HG02798 (cell line): ENCODE results near the gene CAMKK1.
"Not testable (repeated sequence)": the region's sequence is repeated elsewhere in the genome, so short reads cannot be mapped to it uniquely, and the experiment has no call there.

Experiments used
- ATAC-seq: cut with Tn5 transposase; IDR thresholded peaks from one replicate; pipeline ENCODE4 v1.9.1; 2021; ENCODE audit warnings: mild to moderate bottlenecking; ENCODE audit not compliant: unreplicated experiment, poor library complexity

Gene CAMKK1

GRCh38 chr17:3884188-3884587 is 8.7 kb downstream of the CAMKK1 start:
- ATAC-seq = no peak

GRCh38 chr17:3882276-3882675 is 10.6 kb downstream of the CAMKK1 start:
- ATAC-seq = no peak

GRCh38 chr17:3880983-3881382 is 11.9 kb downstream of the CAMKK1 start:
- no peak for ATAC-seq

- ATAC-seq = no peak
Measured at GRCh38 chr17:3879591-3880417, 13.0 kb downstream of the CAMKK1 start.

- ATAC-seq = no peak
Measured at GRCh38 chr17:3879186-3879585, 13.7 kb downstream of the CAMKK1 start.

- no peak for ATAC-seq
Measured at GRCh38 chr17:3877220-3877619, 15.6 kb downstream of the CAMKK1 start.

- ATAC-seq = no peak
Measured at GRCh38 chr17:3875317-3875716, 17.5 kb downstream of the CAMKK1 start.

- ATAC-seq = no peak
Measured at GRCh38 chr17:3873862-3874261, 19.0 kb downstream of the CAMKK1 start.

- no peak for ATAC-seq
Measured at GRCh38 chr17:3870871-3871306, 22.0 kb downstream of the CAMKK1 start.

- ATAC-seq = no peak
Measured at GRCh38 chr17:3867606-3868005, 25.2 kb downstream of the CAMKK1 start.

- no peak for ATAC-seq
Measured at GRCh38 chr17:3867106-3867505, 25.7 kb downstream of the CAMKK1 start.

- ATAC-seq = no peak
Measured at GRCh38 chr17:3866276-3866675, 26.6 kb downstream of the CAMKK1 start.

- ATAC-seq = no peak
Measured at GRCh38 chr17:3865176-3865575, 27.7 kb downstream of the CAMKK1 start.

GRCh38 chr17:3864534-3864933 is 28.3 kb downstream of the CAMKK1 start:
- no peak for ATAC-seq

GRCh38 chr17:3861761-3862681 is 30.8 kb downstream of the CAMKK1 start:
- no peak for ATAC-seq

- ATAC-seq = no peak
Measured at GRCh38 chr17:3860939-3861700, 31.7 kb downstream of the CAMKK1 start.

GRCh38 chr17:3859940-3860339 is 32.9 kb downstream of the CAMKK1 start:
- no peak for ATAC-seq

GRCh38 chr17:3857261-3858105 is 35.4 kb downstream of the CAMKK1 start:
- no peak for ATAC-seq

- ATAC-seq = not testable (repeated sequence)
Measured at GRCh38 chr17:3854204-3854603, 38.6 kb downstream of the CAMKK1 start.

- ATAC-seq = no peak
Measured at GRCh38 chr17:3852561-3852960, 40.3 kb downstream of the CAMKK1 start.
